HCT116 (cell line): ENCODE data around the gene RPL28. TPM values are rescaled to one million over a fixed set of nuclear protein-coding genes. Genes with fewer than 3 reads are reported as not detected.
"Not testable (repeated sequence)": the region's sequence is repeated elsewhere in the genome, so short reads cannot be mapped to it uniquely, and the experiment has no call there.

ENCODE experiments used
- ATAC-seq: fragments of 200-7000 bp; cut with Tn5 transposase; 2 replicates; pipeline ENCODE4 v1.9.1; 2020; ENCODE audit warnings: mild to moderate bottlenecking, moderate library complexity
- BruUV-seq: library from RNA; stranded (reverse); fragments of 400-500 nt; replicated peaks from 2 replicates; lab custom pipeline; 2021; lab: Mats Ljungman, UMichigan
- CTCF ChIA-PET: fragments of 300-600 bp; sonication (Branson Sonifier 250); formaldehyde crosslinking; loops from one replicate; lab custom pipeline; 2021; ENCODE audit warnings: antibody characterized with exemption; lab: Charles Lee
- POLR2A ChIA-PET: fragments of 300-600, 350-600 bp; sonication (Branson Sonifier 250); formaldehyde crosslinking; loops from one replicate; lab custom pipeline; 2021; ENCODE audit warnings: antibody characterized with exemption; lab: Charles Lee
- RAD21 ChIA-PET, 2 experiments: fragments of 300-600 bp; sonication (Branson Sonifier 250); formaldehyde crosslinking; loops; one replicate each; lab custom pipeline; 2023; ENCODE audit warnings: low total read pairs in 2 of 2; ENCODE audit not compliant: uncharacterized antibody in 2 of 2, unreplicated experiment in 2 of 2, low non-redundant PET in 1 of 2; lab: Charles Lee
- DNase-seq: peaks from one replicate; pipeline ENCODE4 v3.0.0-alpha.2; 2010; ENCODE audit warnings: low read depth, low spot score
- H2AFZ ChIP-seq: fragments of 200-600 bp; shearing (Covaris generic), sonication (generic); 2 replicates; pipeline ENCODE4 v1.6.1; 2017; ENCODE audit warnings: low read depth, mixed run types, mixed read lengths, antibody characterized with exemption, low read length; ENCODE audit not compliant: poor library complexity, severe bottlenecking
- H3K27ac ChIP-seq: 2 replicates; pipeline ENCODE4 v1.5.1; 2012; ENCODE audit warnings: low read depth, low read length
- H3K27me3 ChIP-seq: fragments of 200-600 bp; sonication (generic); 2 replicates; pipeline ENCODE4 v1.6.1; 2016; ENCODE audit warnings: mixed run types, low read length, mixed read lengths; ENCODE audit not compliant: insufficient read depth
- H3K36me3 ChIP-seq, 2 experiments: fragments of 200-500 bp in 1 of 2; fragments of 200-600 bp in 1 of 2; sonication (Bioruptor generic) in 1 of 2; sonication (generic) in 1 of 2; 2 replicates each; pipeline versions ENCODE4 v1.5.1 to v1.6.1; 2014 to 2016; ENCODE audit warnings: low read length in 2 of 2, inconsistent platforms in 1 of 2, mixed read lengths in 1 of 2, mixed run types in 1 of 2; ENCODE audit not compliant: insufficient read depth in 2 of 2, control insufficient read depth in 1 of 2
- H3K4me1 ChIP-seq, 2 experiments: fragments of 200-600 bp in 1 of 2; sonication (generic) in 1 of 2; 2 replicates each; pipeline versions ENCODE4 v1.5.1 to v1.6.1; 2012 to 2017; ENCODE audit warnings: low read length in 2 of 2, inconsistent platforms in 1 of 2, mild to moderate bottlenecking in 1 of 2, mixed read lengths in 1 of 2, mixed run types in 1 of 2, moderate library complexity in 1 of 2; ENCODE audit not compliant: insufficient read depth in 2 of 2, control insufficient read depth in 1 of 2
- H3K4me2 ChIP-seq: fragments of 200-600 bp; sonication (generic); 2 replicates; pipeline ENCODE4 v1.6.1; 2017; ENCODE audit warnings: mixed run types, low read length, mixed read lengths
- H3K4me3 ChIP-seq, 2 experiments: fragments of 200-600 bp in 1 of 2; sonication (generic) in 1 of 2; replicated peaks in 1 of 2; 2 replicates each; pipeline ENCODE4 v1.5.1; 2011 to 2016; ENCODE audit warnings: low read length in 2 of 2, control low read depth in 1 of 2, low read depth in 1 of 2, mild to moderate bottlenecking in 1 of 2, mixed read lengths in 1 of 2, mixed run types in 1 of 2
- H3K79me2 ChIP-seq: fragments of 200-600 bp; sonication (generic); 2 replicates; pipeline ENCODE4 v1.6.1; 2017; ENCODE audit warnings: mild to moderate bottlenecking, mixed run types, low read length, moderate library complexity, mixed read lengths; ENCODE audit not compliant: insufficient read depth
- H3K9ac ChIP-seq: fragments of 200-600 bp; sonication (generic); 2 replicates; pipeline ENCODE4 v1.6.1; 2016; ENCODE audit warnings: low read length, mixed read lengths
- H3K9me2 ChIP-seq: fragments of 200-600 bp; sonication (generic), shearing (Covaris generic); 2 replicates; pipeline ENCODE4 v1.6.1; 2017; ENCODE audit warnings: mixed run types, mild to moderate bottlenecking, moderate library complexity; ENCODE audit not compliant: insufficient read depth
- H3K9me3 ChIP-seq, 2 experiments: fragments of 200-500 bp in 1 of 2; fragments of 200-600 bp in 1 of 2; sonication (Bioruptor generic) in 1 of 2; sonication (generic) in 1 of 2; 2 replicates each; pipeline ENCODE4 v1.6.1; 2014 to 2017; ENCODE audit warnings: low read length in 2 of 2, mixed read lengths in 2 of 2, inconsistent platforms in 1 of 2, low read depth in 1 of 2, mild to moderate bottlenecking in 1 of 2, mixed run types in 1 of 2, moderate library complexity in 1 of 2; ENCODE audit not compliant: control insufficient read depth in 1 of 2, insufficient read depth in 1 of 2
- H4K20me1 ChIP-seq: fragments of 200-600 bp; sonication (generic), shearing (Covaris generic); 2 replicates; pipeline ENCODE4 v1.6.1; 2017; ENCODE audit warnings: mixed run types, mild to moderate bottlenecking, moderate library complexity; ENCODE audit not compliant: insufficient read depth
- ATF3 ChIP-seq: IDR thresholded peaks from 2 replicates; pipeline ENCODE4 v1.6.1; 2012
- CTCF ChIP-seq, 3 experiments: fragments of 200-600 bp in 1 of 3; sonication (generic) in 1 of 3; IDR thresholded peaks in 2 of 3; conservative IDR thresholded peaks in 1 of 3; 2 replicates each; pipeline ENCODE4 v1.5.1; 2012 to 2017; ENCODE audit warnings: low read depth in 2 of 3, low read length in 2 of 3, antibody characterized with exemption in 1 of 3, borderline replicate concordance in 1 of 3, control low read depth in 1 of 3, mild to moderate bottlenecking in 1 of 3, mixed read lengths in 1 of 3, mixed run types in 1 of 3, moderate library complexity in 1 of 3; ENCODE audit not compliant: insufficient read depth in 1 of 3
- ELF1 ChIP-seq: IDR thresholded peaks from 2 replicates; pipeline ENCODE4 v1.6.1; 2012; ENCODE audit warnings: low read depth, borderline replicate concordance
- FOSL1 ChIP-seq: IDR thresholded peaks from 2 replicates; pipeline ENCODE4 v1.6.1; 2012; ENCODE audit warnings: low read depth
- JUND ChIP-seq: IDR thresholded peaks from 2 replicates; pipeline ENCODE4 v1.6.1; 2012
- POLR2A ChIP-seq: IDR thresholded peaks from 2 replicates; pipeline ENCODE4 v1.7.0; 2011; ENCODE audit warnings: borderline replicate concordance; ENCODE audit not compliant: insufficient read depth, insufficient read length; ENCODE audit errors: extremely low read depth
- POLR2AphosphoS5 ChIP-seq: IDR thresholded peaks from 2 replicates; pipeline ENCODE4 v1.6.1; 2011; ENCODE audit warnings: mild to moderate bottlenecking, low read depth, low read length, moderate library complexity
- RAD21 ChIP-seq: IDR thresholded peaks from 2 replicates; pipeline ENCODE4 v1.6.1; 2012; ENCODE audit warnings: low read depth, mild to moderate bottlenecking
- REST ChIP-seq: IDR thresholded peaks from 2 replicates; pipeline ENCODE4 v1.6.1; 2012; ENCODE audit warnings: low read depth
- SIN3A ChIP-seq: IDR thresholded peaks from 2 replicates; pipeline ENCODE4 v1.6.1; 2012; ENCODE audit warnings: low read depth
- SP1 ChIP-seq: IDR thresholded peaks from 2 replicates; pipeline ENCODE4 v1.6.1; 2012; ENCODE audit warnings: low read depth
- SRF ChIP-seq: IDR thresholded peaks from 2 replicates; pipeline ENCODE4 v1.6.1; 2012; ENCODE audit warnings: low read depth
- YY1 ChIP-seq: IDR thresholded peaks from 2 replicates; pipeline ENCODE4 v1.6.1; 2011; ENCODE audit warnings: low read length, low read depth, moderate library complexity, mild to moderate bottlenecking; ENCODE audit not compliant: insufficient replicate concordance; ENCODE audit errors: extremely low read depth
- ZFX ChIP-seq: fragments of 450-650 bp; IDR thresholded peaks from 2 replicates; pipeline ENCODE4 v1.6.1; 2017
- ZNF274 ChIP-seq: fragments of 200-500 bp; sonication (Bioruptor generic); IDR thresholded peaks from 2 replicates; pipeline ENCODE4 v1.6.1; 2014; ENCODE audit warnings: mild to moderate bottlenecking, low read depth, low read length, inconsistent platforms
- intact Hi-C: fragments of 100-400 bp; cut with micrococcal nuclease; formaldehyde crosslinking; loops from 2 replicates; pipeline ENCODE4 v1.10.0; 2022
- total RNA-seq: library from RNA; stranded (reverse); gene quantifications from one replicate; pipeline ENCODE4 v1.2.1, GENCODE V29; 2021; ENCODE audit not compliant: unreplicated experiment

The RPL28 gene
- total RNA-seq, 1 experiment from 2014 or later, result 3,050 TPM

GRCh38 chr19:55421281-55421680 is 35.5 kb downstream of the RPL28 start:
- H3K4me2 ChIP-seq, H3K9ac ChIP-seq, H4K20me1 ChIP-seq, ATAC-seq, BruUV-seq, H2AFZ ChIP-seq, H3K4me3 ChIP-seq, RAD21 ChIA-PET, CTCF ChIA-PET, intact Hi-C loops, H3K27ac ChIP-seq, H3K4me1 ChIP-seq, H3K27me3 ChIP-seq, H3K79me2 ChIP-seq, DNase-seq, H3K36me3 ChIP-seq, H3K9me2 ChIP-seq, H3K9me3 ChIP-seq: not testable (repeated sequence)
- POLR2A ChIA-PET, result interaction anchor here (0.9 to 1.9 kb wide), 2 partner anchors 14 to 82 kb away, joined by 3 to 4 read pairs; partner anchors contain the start of genes KMT5C and UBE2S

GRCh38 chr19:55423225-55424005 is 37.7 kb downstream of the RPL28 start:
- Histone ChIP-seq H3K4me1 (peaks cover under 1 to 2% of the 10 kb centered on the region in 2 experiments; a peak in 1 of 4 replicates), H3K9me2 (no peaks in the 10 kb centered on the region), H2AFZ (no peak overlapping the region), H3K4me3 (no peak overlapping the region), H4K20me1 (no peaks in the 10 kb centered on the region), H3K9me3 (no peaks in the 10 kb centered on the region), H3K27me3 (no peaks in the 10 kb centered on the region), H3K27ac (no peak overlapping the region), H3K79me2 (no peaks in the 10 kb centered on the region), H3K9ac (no peak overlapping the region), H3K36me3 (no peaks in the 10 kb centered on the region), H3K4me2 (no peak overlapping the region)
- RAD21 ChIA-PET, result no interaction called here
- POLR2A ChIA-PET, result no interaction called here
- ATAC-seq (no peak), DNase-seq (no peak)
- CTCF ChIA-PET, result no interaction called here
- intact Hi-C loops, result no loop called here
- no TSS peak for BruUV-seq
- TF ChIP-seq ZFX (no peak), SP1 (no peak), POLR2AphosphoS5 (no peak), RAD21 (no peak), SIN3A (no peak), JUND (no peak), ZNF274 (no peak), SRF (no peak), ELF1 (no peak), ATF3 (no peak), CTCF (IDR thresholded peaks at IDR 0.05 in 2 of 3, conservative IDR thresholded peaks at IDR 0.05 in 1 of 3; ENCODE audit: borderline replicate concordance in 1 of 3, insufficient read depth in 1 of 3, low read depth in 2 of 3, low read length in 2 of 3) (no peak), REST (no peak), YY1 (no peak), POLR2A (no peak), FOSL1 (no peak)
